Measurements from ENCODE around the gene TTC3.

TTC3 gene

DNA sequence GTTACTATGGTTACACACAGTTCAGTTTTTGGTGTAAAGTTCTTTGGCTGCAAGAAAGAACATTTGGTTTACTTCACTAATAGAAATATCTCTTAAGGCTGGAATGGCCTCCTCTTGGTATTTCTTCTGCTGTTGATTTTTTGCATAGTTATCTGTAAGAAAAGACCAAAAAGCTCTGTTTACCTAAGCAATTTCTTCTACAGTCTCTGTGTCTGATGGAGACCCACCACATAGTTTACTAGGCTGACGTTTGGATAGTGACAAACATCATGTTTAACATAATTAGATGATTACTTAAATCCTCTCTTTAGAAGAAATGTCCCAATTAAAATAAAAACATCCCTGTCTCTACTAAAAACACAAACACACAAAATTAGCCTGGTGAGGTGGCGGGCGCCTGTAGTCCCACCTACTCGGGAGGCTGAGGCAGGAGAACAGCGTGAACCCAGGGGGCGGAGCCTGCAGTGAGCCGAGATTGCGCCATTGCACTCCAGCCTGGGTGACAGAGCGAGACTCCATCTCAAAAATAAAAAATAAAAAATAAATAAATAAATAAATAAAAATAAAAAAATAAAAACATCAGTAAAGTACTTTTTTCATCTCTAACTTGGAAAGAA lies 7.4 kb upstream of the TTC3 start:
- peaks cover 5% of the 10 kb centered on the region; the same call in 1 of the 2 replicates for H3K79me2 ChIP-seq (ENCODE audit: insufficient read depth, low read length)
- H3K9me2 ChIP-seq (replicated peaks; ENCODE audit: low read depth, low read length): no peaks in the 10 kb centered on the region
- H3F3A ChIP-seq (ENCODE audit: low read depth): no peaks in the 10 kb centered on the region
- H3K4me2 ChIP-seq (ENCODE audit: low read depth, low read length, poor library complexity, severe bottlenecking): no peak overlapping the region
- no peak overlapping the region for H2AFZ ChIP-seq (ENCODE audit: low read length)
- no peaks in the 10 kb centered on the region for H4K20me1 ChIP-seq (ENCODE audit: insufficient read depth, low read length, poor library complexity, severe bottlenecking)
- H3K4me1 ChIP-seq (ENCODE audit: insufficient read depth, low read length, poor library complexity, severe bottlenecking): peaks cover 35% of the 10 kb centered on the region
- no peaks in the 10 kb centered on the region for H3K36me3 ChIP-seq (ENCODE audit: insufficient read depth, low read length)
- H3K9me3 ChIP-seq (ENCODE audit: insufficient read depth, low read depth, low read length): no peaks in the 10 kb centered on the region
- no peak overlapping the region for H3K9ac ChIP-seq (ENCODE audit: low read depth, low read length, poor library complexity, severe bottlenecking)
- H3K4me3 ChIP-seq (ENCODE audit: low read length, poor library complexity, severe bottlenecking): no peak overlapping the region
- no peak for TF ChIP-seq EZH2phosphoT487 (IDR thresholded peaks at IDR 0.05; ENCODE audit: borderline replicate concordance)
- TF ChIP-seq, protein P1, sequence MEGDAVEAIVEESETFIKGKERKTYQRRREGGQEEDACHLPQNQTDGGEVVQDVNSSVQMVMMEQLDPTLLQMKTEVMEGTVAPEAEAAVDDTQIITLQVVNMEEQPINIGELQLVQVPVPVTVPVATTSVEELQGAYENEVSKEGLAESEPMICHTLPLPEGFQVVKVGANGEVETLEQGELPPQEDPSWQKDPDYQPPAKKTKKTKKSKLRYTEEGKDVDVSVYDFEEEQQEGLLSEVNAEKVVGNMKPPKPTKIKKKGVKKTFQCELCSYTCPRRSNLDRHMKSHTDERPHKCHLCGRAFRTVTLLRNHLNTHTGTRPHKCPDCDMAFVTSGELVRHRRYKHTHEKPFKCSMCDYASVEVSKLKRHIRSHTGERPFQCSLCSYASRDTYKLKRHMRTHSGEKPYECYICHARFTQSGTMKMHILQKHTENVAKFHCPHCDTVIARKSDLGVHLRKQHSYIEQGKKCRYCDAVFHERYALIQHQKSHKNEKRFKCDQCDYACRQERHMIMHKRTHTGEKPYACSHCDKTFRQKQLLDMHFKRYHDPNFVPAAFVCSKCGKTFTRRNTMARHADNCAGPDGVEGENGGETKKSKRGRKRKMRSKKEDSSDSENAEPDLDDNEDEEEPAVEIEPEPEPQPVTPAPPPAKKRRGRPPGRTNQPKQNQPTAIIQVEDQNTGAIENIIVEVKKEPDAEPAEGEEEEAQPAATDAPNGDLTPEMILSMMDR (conservative IDR thresholded peaks at IDR 0.05; ENCODE audit: low read length): no peak
- no peaks in the 10 kb centered on the region for H3K27me3 ChIP-seq (ENCODE audit: insufficient read depth, low read length, poor library complexity, severe bottlenecking)

DNA sequence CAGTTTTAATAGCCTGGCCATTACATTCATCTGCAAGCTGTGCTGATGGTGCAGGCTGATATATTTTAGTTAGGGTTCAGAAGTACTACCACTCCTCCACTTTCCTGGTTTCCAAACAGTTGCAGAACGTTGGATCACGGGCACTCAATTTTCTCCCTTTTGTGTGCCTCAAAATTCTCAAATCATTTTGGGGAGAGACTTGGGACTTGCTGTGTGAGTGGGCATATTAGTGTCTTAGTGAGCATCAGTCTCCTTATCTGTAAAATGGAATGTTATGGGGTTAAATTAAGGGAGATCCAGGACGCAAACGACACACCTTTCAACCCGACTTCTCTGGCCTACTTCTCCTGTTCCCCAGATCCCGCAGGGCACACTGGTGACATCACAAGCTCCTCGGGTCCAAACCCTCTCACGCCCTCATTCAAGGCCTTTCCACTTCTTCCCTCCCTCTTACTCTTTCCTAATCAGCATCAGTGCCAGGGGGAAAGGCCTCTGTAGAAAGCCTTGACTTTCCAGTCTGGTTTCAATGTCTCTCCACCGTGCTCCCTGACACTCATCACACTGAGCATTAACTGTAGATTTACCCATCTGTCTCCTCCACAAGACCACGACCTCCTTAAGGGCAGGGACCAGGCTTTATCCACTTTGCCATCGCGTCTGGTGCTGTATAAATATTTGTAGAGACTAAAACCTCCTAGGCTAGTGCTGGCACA lies 1.3 kb upstream of the TTC3 start:
- Histone ChIP-seq H4K20me1 (ENCODE audit: insufficient read depth, low read length, poor library complexity, severe bottlenecking) (peaks cover 28% of the 10 kb centered on the region), H3K79me2 (ENCODE audit: insufficient read depth, low read length) (peaks cover 63% of the 10 kb centered on the region), H3K4me2 (ENCODE audit: low read depth, low read length, poor library complexity, severe bottlenecking) (peak overlapping the region; percentile 85), H2AFZ (ENCODE audit: low read length) (peak overlapping the region; percentile 49), H3K9ac (ENCODE audit: low read depth, low read length, poor library complexity, severe bottlenecking) (peak overlapping the region; percentile 96), H3F3A (ENCODE audit: low read depth) (no peaks in the 10 kb centered on the region), H3K9me3 (ENCODE audit: insufficient read depth, low read depth, low read length) (no peaks in the 10 kb centered on the region), H3K4me1 (ENCODE audit: insufficient read depth, low read length, poor library complexity, severe bottlenecking) (peaks cover 64% of the 10 kb centered on the region), H3K36me3 (ENCODE audit: insufficient read depth, low read length) (no peaks in the 10 kb centered on the region), H3K9me2 (replicated peaks; ENCODE audit: low read depth, low read length) (no peaks in the 10 kb centered on the region), H3K27me3 (ENCODE audit: insufficient read depth, low read length, poor library complexity, severe bottlenecking) (no peaks in the 10 kb centered on the region), H3K4me3 (ENCODE audit: low read length, poor library complexity, severe bottlenecking) (peak overlapping the region; percentile 88)
- no peak for TF ChIP-seq EZH2phosphoT487 (IDR thresholded peaks at IDR 0.05; ENCODE audit: borderline replicate concordance)
- TF ChIP-seq, protein P1 (conservative IDR thresholded peaks at IDR 0.05; ENCODE audit: low read length): no peak

DNA sequence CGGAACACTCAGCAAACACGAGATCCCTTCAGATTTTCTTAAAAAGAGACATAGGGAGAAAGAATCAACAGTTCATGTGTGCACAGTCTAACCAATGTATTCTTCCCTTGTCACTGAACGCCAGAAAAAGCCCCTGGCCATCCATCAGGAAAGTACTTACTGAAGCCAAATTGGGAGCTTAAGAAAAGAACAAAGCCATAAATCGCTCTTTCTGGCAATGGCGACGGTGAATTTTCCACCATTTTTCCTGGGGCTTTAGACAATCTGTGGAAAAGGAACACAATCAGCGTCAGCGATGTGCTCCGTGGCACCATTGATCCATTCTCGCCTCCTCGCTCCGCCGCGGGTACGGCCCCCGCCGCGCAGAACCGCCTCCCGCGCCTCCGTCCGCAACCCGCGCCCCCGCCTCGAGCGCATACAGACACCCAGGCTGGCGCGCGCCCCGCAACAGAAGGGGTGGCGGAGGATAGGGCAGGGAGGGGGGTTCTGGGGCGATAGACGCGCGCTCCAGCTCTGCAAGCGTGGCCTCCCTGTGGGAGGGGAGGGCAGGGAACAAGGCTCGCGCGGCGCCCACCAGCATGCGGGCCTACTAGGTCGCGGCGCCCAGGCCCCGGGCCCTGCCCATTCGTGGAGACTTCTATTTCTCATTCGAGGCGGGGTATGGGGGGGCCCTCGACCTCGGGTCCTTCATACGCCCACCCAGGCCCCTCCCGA lies 623 bp upstream of the TTC3 start:
- no peaks in the 10 kb centered on the region for H3K9me2 ChIP-seq (replicated peaks; ENCODE audit: low read depth, low read length)
- H3K27me3 ChIP-seq (ENCODE audit: insufficient read depth, low read length, poor library complexity, severe bottlenecking): no peaks in the 10 kb centered on the region
- H4K20me1 ChIP-seq (ENCODE audit: insufficient read depth, low read length, poor library complexity, severe bottlenecking): peaks cover 35% of the 10 kb centered on the region
- H3K4me2 ChIP-seq (ENCODE audit: low read depth, low read length, poor library complexity, severe bottlenecking): peak overlapping the region; percentile 85
- peaks cover 70% of the 10 kb centered on the region for H3K79me2 ChIP-seq (ENCODE audit: insufficient read depth, low read length)
- peak overlapping the region; percentile 49 for H2AFZ ChIP-seq (ENCODE audit: low read length)
- peaks cover 70% of the 10 kb centered on the region for H3K4me1 ChIP-seq (ENCODE audit: insufficient read depth, low read length, poor library complexity, severe bottlenecking)
- no peaks in the 10 kb centered on the region for H3K9me3 ChIP-seq (ENCODE audit: insufficient read depth, low read depth, low read length)
- no peaks in the 10 kb centered on the region for H3K36me3 ChIP-seq (ENCODE audit: insufficient read depth, low read length)
- peak overlapping the region; percentile 96 for H3K9ac ChIP-seq (ENCODE audit: low read depth, low read length, poor library complexity, severe bottlenecking)
- H3K4me3 ChIP-seq (ENCODE audit: low read length, poor library complexity, severe bottlenecking): peak overlapping the region; percentile 88
- 0 out of 2 replicates have a peak, but pooled peaks cover under 1% of the 10 kb centered on the region for H3F3A ChIP-seq (ENCODE audit: low read depth)
- TF ChIP-seq, protein P1 (conservative IDR thresholded peaks at IDR 0.05; ENCODE audit: low read length): no peak
- TF ChIP-seq EZH2phosphoT487 (IDR thresholded peaks at IDR 0.05; ENCODE audit: borderline replicate concordance): no peak
